Measurements from ENCODE around the gene DYNC1LI1. TPM values are rescaled to one million over a fixed set of nuclear protein-coding genes. Genes with fewer than 3 reads are reported as not detected.

Gene DYNC1LI1
- total and polyA plus RNA-seq, 2 experiments from 2014 or later: 40.8 to 56.4 TPM

DNA sequence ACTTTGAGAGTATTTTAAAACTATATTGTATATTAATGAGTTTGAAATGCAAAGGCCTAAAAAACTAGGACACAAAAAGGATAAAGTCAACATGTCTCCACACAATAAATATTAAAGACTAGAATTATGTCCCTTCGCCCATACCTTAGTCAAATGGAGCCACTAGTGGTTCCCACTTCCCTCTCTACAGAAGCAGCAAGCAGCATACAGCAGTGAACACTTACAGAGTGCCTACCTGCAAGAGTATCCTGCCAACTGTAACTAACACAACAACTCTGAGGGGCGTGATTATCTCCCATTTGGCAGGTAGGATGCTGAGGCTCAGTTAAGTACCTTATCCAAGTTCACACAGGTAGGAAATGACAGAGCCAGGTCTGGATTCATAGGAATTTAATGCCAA, 17.2 kb downstream of the DYNC1LI1 start:
- Histone ChIP-seq H3K36me3 (replicated peaks; ENCODE audit: insufficient read depth, low read depth) (no peaks in the 10 kb centered on the region), H3K4me3 (no peak overlapping the region), H3K9me3 (ENCODE audit: low read depth) (no peaks in the 10 kb centered on the region), H3K27me3 (no peaks in the 10 kb centered on the region), H3K4me1 (ENCODE audit: insufficient read depth) (no peaks in the 10 kb centered on the region), H4K20me1 (ENCODE audit: insufficient read depth, poor library complexity, severe bottlenecking) (peaks cover 40% of the 10 kb centered on the region), H3K4me2 (no peak overlapping the region), H3K79me2 (peaks cover 99% of the 10 kb centered on the region), H3K9me2 (replicated peaks; ENCODE audit: insufficient read depth) (no peaks in the 10 kb centered on the region), H2AFZ (no peak overlapping the region), H3K27ac (no peak overlapping the region)
- no peak for DNase-seq (ENCODE audit: low spot score)
- 100% methylated on average over 2 of the region's 2 CpGs for WGBS (ENCODE audit: low lambda C conversion rate, missing lambda C conversion rate)
- no peak for TF ChIP-seq EZH2 (IDR thresholded peaks at IDR 0.05; ENCODE audit: borderline replicate concordance)
- no peak for TF ChIP-seq EZH2phosphoT487 (IDR thresholded peaks at IDR 0.05; ENCODE audit: low read depth, severe bottlenecking, unreplicated experiment)
- TF ChIP-seq CTCF (IDR thresholded peaks at IDR 0.05; ENCODE audit: poor library complexity): no peak

- no peak overlapping the region for H2AFZ ChIP-seq
- no peaks in the 10 kb centered on the region for H3K27me3 ChIP-seq
- no peak for TF ChIP-seq EZH2 (IDR thresholded peaks at IDR 0.05; ENCODE audit: borderline replicate concordance)
- no peak for TF ChIP-seq CTCF (IDR thresholded peaks at IDR 0.05; ENCODE audit: poor library complexity)
- TF ChIP-seq EZH2phosphoT487 (IDR thresholded peaks at IDR 0.05; ENCODE audit: low read depth, severe bottlenecking, unreplicated experiment): no peak
- peaks cover 99% of the 10 kb centered on the region for H3K79me2 ChIP-seq
- DNase-seq (ENCODE audit: low spot score): no peak
- peaks cover 34% of the 10 kb centered on the region for H4K20me1 ChIP-seq (ENCODE audit: insufficient read depth, poor library complexity, severe bottlenecking)
- no peak overlapping the region for H3K27ac ChIP-seq
- no peaks in the 10 kb centered on the region for H3K9me2 ChIP-seq (replicated peaks; ENCODE audit: insufficient read depth)
- no peak overlapping the region for H3K4me2 ChIP-seq
- no peaks in the 10 kb centered on the region for H3K9me3 ChIP-seq (ENCODE audit: low read depth)
- WGBS (ENCODE audit: low lambda C conversion rate, missing lambda C conversion rate): 80% methylated on average over 1 of the region's 1 CpG
- H3K4me3 ChIP-seq: no peak overlapping the region
- no peaks in the 10 kb centered on the region for H3K36me3 ChIP-seq (replicated peaks; ENCODE audit: insufficient read depth, low read depth)
- no peaks in the 10 kb centered on the region for H3K4me1 ChIP-seq (ENCODE audit: insufficient read depth)
Observed at GRCh38 chr3:32552013-32552412, 18.6 kb downstream of the DYNC1LI1 start.

DNA sequence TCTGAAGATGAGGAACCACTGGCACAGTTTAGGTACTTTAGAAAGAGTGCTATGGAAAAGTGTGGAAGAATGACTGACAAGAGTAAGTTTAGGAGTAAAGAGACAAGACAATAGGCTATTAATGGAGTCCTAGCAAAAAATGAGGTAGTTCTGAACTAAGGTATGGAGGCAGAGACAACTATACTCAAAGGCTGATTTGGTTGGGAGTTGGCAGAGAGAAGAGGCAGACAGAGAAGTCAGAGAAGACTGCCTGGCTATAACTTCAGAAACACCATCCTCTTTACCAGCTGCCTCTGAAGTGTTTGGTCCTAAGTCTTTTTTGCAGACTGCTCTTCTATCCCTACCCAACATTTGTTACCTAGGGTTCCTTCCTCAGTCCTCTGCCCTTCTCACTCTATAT, 19.2 kb downstream of the DYNC1LI1 start:
- H3K27me3 ChIP-seq: no peaks in the 10 kb centered on the region
- peaks cover 99% of the 10 kb centered on the region for H3K79me2 ChIP-seq
- H2AFZ ChIP-seq: no peak overlapping the region
- no peaks in the 10 kb centered on the region for H3K9me3 ChIP-seq (ENCODE audit: low read depth)
- H3K36me3 ChIP-seq (replicated peaks; ENCODE audit: insufficient read depth, low read depth): no peaks in the 10 kb centered on the region
- DNase-seq (ENCODE audit: low spot score): no peak
- TF ChIP-seq CTCF (IDR thresholded peaks at IDR 0.05; ENCODE audit: poor library complexity) (no peak), EZH2phosphoT487 (IDR thresholded peaks at IDR 0.05; ENCODE audit: low read depth, severe bottlenecking, unreplicated experiment) (no peak), EZH2 (IDR thresholded peaks at IDR 0.05; ENCODE audit: borderline replicate concordance) (no peak)
- no peaks in the 10 kb centered on the region for H3K9me2 ChIP-seq (replicated peaks; ENCODE audit: insufficient read depth)
- no peak overlapping the region for H3K4me2 ChIP-seq
- H4K20me1 ChIP-seq (ENCODE audit: insufficient read depth, poor library complexity, severe bottlenecking): peaks cover 30% of the 10 kb centered on the region
- no peak overlapping the region for H3K4me3 ChIP-seq
- H3K4me1 ChIP-seq (ENCODE audit: insufficient read depth): no peaks in the 10 kb centered on the region
- no peak overlapping the region for H3K27ac ChIP-seq

- Histone ChIP-seq H3K9me2 (replicated peaks; ENCODE audit: insufficient read depth) (no peaks in the 10 kb centered on the region), H3K27me3 (no peaks in the 10 kb centered on the region), H2AFZ (no peak overlapping the region), H3K4me3 (no peak overlapping the region), H3K9me3 (ENCODE audit: low read depth) (no peaks in the 10 kb centered on the region), H3K4me2 (no peak overlapping the region), H4K20me1 (ENCODE audit: insufficient read depth, poor library complexity, severe bottlenecking) (peaks cover 26% of the 10 kb centered on the region), H3K36me3 (replicated peaks; ENCODE audit: insufficient read depth, low read depth) (no peaks in the 10 kb centered on the region), H3K27ac (no peak overlapping the region), H3K4me1 (ENCODE audit: insufficient read depth) (no peaks in the 10 kb centered on the region), H3K79me2 (peaks cover 99% of the 10 kb centered on the region)
- no peak for DNase-seq (ENCODE audit: low spot score)
- 92% methylated on average over 2 of the region's 2 CpGs for WGBS (ENCODE audit: low lambda C conversion rate, missing lambda C conversion rate)
- TF ChIP-seq CTCF (IDR thresholded peaks at IDR 0.05; ENCODE audit: poor library complexity): no peak
- no peak for TF ChIP-seq EZH2phosphoT487 (IDR thresholded peaks at IDR 0.05; ENCODE audit: low read depth, severe bottlenecking, unreplicated experiment)
- TF ChIP-seq EZH2 (IDR thresholded peaks at IDR 0.05; ENCODE audit: borderline replicate concordance): no peak
Observed at GRCh38 chr3:32551087-32551486, 19.6 kb downstream of the DYNC1LI1 start.

All from hepatocyte (in vitro differentiated cells).